Endothelial cell of umbilical vein (primary cell): ENCODE results near the gene PLPPR2.

Experiments
- FOS ChIP-seq: IDR thresholded peaks from 2 replicates; pipeline ENCODE4 v1.6.1; 2011; ENCODE audit warnings: mild to moderate bottlenecking, low read length, moderate library complexity, borderline replicate concordance; ENCODE audit not compliant: insufficient read depth
- MYC ChIP-seq: IDR thresholded peaks from one replicate; pipeline ENCODE4 v1.6.1; 2011; ENCODE audit warnings: mild to moderate bottlenecking, low read depth, low read length
- POLR2A ChIP-seq: IDR thresholded peaks from 2 replicates; pipeline ENCODE4 v1.6.1; 2012; ENCODE audit warnings: low read depth, mild to moderate bottlenecking, control low read depth, low read length
- POLR2AphosphoS5 ChIP-seq: IDR thresholded peaks from 2 replicates; pipeline ENCODE4 v1.6.1; 2012; ENCODE audit warnings: low read depth, mild to moderate bottlenecking, control low read depth, low read length, moderate library complexity; ENCODE audit not compliant: insufficient read depth
- TF ChIP-seq, protein P1 (sequence below), 2 donors: IDR thresholded peaks; 1 replicate in 1 of 2; 2 replicates in 1 of 2; pipeline ENCODE4 v1.5.1; 2011; ENCODE audit warnings: low read length in 2 of 2, mild to moderate bottlenecking in 2 of 2, moderate library complexity in 2 of 2, control low read depth in 1 of 2, inconsistent platforms in 1 of 2, low read depth in 1 of 2; ENCODE audit not compliant: insufficient read depth in 1 of 2; ENCODE audit errors: extremely low read depth in 1 of 2

DNA sequence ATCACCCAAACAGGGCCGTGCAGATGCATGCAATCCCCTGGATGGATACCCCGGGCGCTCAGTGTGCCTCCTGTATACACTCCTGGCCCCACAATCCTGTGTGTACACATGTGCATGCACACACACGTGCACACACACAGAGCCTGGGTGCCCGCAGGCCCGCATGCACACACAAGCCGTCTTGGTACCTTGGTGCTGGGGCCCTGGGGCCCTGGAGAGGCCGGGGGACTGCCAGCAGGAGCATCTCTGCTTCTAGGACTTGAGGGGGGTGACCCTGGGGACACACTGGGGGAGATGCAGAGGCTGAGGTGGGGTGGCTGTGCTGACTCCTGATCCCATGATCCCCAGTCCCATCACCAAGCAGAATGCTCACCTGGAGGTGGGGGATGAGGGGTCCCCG lies 44.4 kb downstream of the PLPPR2 start:
- TF ChIP-seq, protein P1, sequence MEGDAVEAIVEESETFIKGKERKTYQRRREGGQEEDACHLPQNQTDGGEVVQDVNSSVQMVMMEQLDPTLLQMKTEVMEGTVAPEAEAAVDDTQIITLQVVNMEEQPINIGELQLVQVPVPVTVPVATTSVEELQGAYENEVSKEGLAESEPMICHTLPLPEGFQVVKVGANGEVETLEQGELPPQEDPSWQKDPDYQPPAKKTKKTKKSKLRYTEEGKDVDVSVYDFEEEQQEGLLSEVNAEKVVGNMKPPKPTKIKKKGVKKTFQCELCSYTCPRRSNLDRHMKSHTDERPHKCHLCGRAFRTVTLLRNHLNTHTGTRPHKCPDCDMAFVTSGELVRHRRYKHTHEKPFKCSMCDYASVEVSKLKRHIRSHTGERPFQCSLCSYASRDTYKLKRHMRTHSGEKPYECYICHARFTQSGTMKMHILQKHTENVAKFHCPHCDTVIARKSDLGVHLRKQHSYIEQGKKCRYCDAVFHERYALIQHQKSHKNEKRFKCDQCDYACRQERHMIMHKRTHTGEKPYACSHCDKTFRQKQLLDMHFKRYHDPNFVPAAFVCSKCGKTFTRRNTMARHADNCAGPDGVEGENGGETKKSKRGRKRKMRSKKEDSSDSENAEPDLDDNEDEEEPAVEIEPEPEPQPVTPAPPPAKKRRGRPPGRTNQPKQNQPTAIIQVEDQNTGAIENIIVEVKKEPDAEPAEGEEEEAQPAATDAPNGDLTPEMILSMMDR (IDR thresholded peaks at IDR 0.05; ENCODE audit: extremely low read depth in 1 of 2, insufficient read depth in 1 of 2, low read depth in 1 of 2, low read length in 2 of 2) = no peak
- TF ChIP-seq FOS = no peak
- no peak for TF ChIP-seq POLR2AphosphoS5
- TF ChIP-seq POLR2A = no peak
- TF ChIP-seq MYC = no peak
